Testis (tissue), 2 donors: ENCODE data around the gene MN1.

Experiments
- POLR2A ChIP-seq: fragments of 450-650 bp; IDR thresholded peaks from one replicate; pipeline ENCODE4 v1.6.1; 2017; ENCODE audit warnings: antibody characterized with exemption, mild to moderate bottlenecking, moderate library complexity
- TF ChIP-seq, protein P1 (sequence below), 3 experiments: fragments of 450-650 bp in 2 of 3; fragments of 200-600 bp in 1 of 3; sonication (generic) in 1 of 3; IDR thresholded peaks; one replicate each; pipeline ENCODE4 v1.5.1; 2016 to 2019; ENCODE audit warnings: antibody characterized with exemption in 3 of 3, mild to moderate bottlenecking in 2 of 3, moderate library complexity in 1 of 3

DNA sequence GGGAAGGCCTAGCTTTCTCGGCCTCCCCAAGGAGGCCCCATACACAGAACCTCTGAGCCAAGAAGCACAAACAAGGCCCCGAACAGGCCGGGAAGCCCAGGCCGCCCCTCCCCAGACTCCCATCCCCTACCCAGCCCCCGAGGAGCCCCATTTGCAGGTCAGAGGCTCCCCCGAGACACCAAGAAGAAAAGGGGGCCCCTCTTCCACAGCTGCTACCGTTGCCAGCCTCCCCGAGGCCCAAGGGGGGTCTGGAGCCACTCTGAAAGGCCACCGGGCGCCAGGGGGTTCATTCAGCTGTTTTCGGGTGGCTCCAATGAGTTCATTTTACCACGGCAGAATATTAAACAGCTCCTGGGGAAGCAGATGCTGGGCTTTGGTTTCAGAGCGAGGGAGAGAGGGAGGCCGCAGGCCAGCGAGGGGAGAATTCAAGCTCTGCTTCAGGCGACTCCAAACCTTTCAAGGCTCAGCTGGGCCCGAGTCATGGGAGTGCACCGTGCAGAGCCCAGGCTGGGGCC is 28.5 kb downstream of the MN1 start:
- TF ChIP-seq, protein P1, sequence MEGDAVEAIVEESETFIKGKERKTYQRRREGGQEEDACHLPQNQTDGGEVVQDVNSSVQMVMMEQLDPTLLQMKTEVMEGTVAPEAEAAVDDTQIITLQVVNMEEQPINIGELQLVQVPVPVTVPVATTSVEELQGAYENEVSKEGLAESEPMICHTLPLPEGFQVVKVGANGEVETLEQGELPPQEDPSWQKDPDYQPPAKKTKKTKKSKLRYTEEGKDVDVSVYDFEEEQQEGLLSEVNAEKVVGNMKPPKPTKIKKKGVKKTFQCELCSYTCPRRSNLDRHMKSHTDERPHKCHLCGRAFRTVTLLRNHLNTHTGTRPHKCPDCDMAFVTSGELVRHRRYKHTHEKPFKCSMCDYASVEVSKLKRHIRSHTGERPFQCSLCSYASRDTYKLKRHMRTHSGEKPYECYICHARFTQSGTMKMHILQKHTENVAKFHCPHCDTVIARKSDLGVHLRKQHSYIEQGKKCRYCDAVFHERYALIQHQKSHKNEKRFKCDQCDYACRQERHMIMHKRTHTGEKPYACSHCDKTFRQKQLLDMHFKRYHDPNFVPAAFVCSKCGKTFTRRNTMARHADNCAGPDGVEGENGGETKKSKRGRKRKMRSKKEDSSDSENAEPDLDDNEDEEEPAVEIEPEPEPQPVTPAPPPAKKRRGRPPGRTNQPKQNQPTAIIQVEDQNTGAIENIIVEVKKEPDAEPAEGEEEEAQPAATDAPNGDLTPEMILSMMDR (IDR thresholded peaks at IDR 0.05): no peak
- TF ChIP-seq POLR2A: no peak
